ENCODE results near the gene SLC35F5.

DNA sequence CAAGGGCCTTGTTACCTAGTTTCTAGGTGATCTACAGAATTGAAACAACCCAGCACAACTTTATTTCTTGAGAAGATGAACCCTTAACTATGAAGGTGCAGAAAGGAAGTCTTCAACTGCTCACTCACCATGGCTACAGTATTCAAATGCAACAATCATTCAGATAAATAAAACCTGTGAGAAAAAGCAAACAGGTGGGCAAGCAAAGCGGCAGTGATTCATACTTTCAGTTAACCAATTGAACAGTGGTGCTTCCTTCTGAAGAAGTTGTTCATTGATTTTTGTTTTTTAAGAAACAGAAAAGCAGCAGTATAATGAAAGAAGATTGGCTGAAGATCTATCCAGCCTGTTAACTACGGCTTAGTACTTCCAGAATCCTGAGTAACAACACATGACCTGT, 43.5 kb downstream of the SLC35F5 start:
- TF ChIP-seq, protein P1, sequence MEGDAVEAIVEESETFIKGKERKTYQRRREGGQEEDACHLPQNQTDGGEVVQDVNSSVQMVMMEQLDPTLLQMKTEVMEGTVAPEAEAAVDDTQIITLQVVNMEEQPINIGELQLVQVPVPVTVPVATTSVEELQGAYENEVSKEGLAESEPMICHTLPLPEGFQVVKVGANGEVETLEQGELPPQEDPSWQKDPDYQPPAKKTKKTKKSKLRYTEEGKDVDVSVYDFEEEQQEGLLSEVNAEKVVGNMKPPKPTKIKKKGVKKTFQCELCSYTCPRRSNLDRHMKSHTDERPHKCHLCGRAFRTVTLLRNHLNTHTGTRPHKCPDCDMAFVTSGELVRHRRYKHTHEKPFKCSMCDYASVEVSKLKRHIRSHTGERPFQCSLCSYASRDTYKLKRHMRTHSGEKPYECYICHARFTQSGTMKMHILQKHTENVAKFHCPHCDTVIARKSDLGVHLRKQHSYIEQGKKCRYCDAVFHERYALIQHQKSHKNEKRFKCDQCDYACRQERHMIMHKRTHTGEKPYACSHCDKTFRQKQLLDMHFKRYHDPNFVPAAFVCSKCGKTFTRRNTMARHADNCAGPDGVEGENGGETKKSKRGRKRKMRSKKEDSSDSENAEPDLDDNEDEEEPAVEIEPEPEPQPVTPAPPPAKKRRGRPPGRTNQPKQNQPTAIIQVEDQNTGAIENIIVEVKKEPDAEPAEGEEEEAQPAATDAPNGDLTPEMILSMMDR (IDR thresholded peaks at IDR 0.05): no peak
- TF ChIP-seq POLR2AphosphoS5 (IDR thresholded peaks at IDR 0.05): no peak

Data from sigmoid colon (tissue), 4 donors.